GM12801 (cell line): Measurements from ENCODE around the gene IL36RN.

Source experiments
- CTCF ChIP-seq: IDR thresholded peaks from one replicate; pipeline ENCODE4 v1.5.1; 2011; ENCODE audit warnings: control low read depth; ENCODE audit not compliant: insufficient read length; ENCODE audit errors: extremely low read depth

Gene IL36RN

GRCh38 chr2:113083296-113083695 lies 24.3 kb downstream of the IL36RN start:
- TF ChIP-seq CTCF = no peak

GRCh38 chr2:113084249-113085000 lies 25.4 kb downstream of the IL36RN start:
- TF ChIP-seq CTCF = no peak

GRCh38 chr2:113085542-113085941 lies 26.5 kb downstream of the IL36RN start:
- no peak for TF ChIP-seq CTCF

GRCh38 chr2:113088213-113088992 lies 29.4 kb downstream of the IL36RN start:
- TF ChIP-seq CTCF = no peak

GRCh38 chr2:113089916-113090315 lies 30.9 kb downstream of the IL36RN start:
- TF ChIP-seq CTCF = no peak

- TF ChIP-seq CTCF = no peak
Measured at GRCh38 chr2:113091231-113091896, 32.4 kb downstream of the IL36RN start.

- no peak for TF ChIP-seq CTCF
Measured at GRCh38 chr2:113092864-113093612, 34.0 kb downstream of the IL36RN start.
